GM21381 (cell line): ENCODE data around the gene CEACAM6.
"Not testable (repeated sequence)": the region's sequence is repeated elsewhere in the genome, so short reads cannot be mapped to it uniquely, and the experiment has no call there.

Source experiments
- ATAC-seq: cut with Tn5 transposase; IDR thresholded peaks from one replicate; pipeline ENCODE4 v1.9.1; 2021; ENCODE audit warnings: mild to moderate bottlenecking, moderate library complexity; ENCODE audit not compliant: unreplicated experiment

The CEACAM6 gene

DNA sequence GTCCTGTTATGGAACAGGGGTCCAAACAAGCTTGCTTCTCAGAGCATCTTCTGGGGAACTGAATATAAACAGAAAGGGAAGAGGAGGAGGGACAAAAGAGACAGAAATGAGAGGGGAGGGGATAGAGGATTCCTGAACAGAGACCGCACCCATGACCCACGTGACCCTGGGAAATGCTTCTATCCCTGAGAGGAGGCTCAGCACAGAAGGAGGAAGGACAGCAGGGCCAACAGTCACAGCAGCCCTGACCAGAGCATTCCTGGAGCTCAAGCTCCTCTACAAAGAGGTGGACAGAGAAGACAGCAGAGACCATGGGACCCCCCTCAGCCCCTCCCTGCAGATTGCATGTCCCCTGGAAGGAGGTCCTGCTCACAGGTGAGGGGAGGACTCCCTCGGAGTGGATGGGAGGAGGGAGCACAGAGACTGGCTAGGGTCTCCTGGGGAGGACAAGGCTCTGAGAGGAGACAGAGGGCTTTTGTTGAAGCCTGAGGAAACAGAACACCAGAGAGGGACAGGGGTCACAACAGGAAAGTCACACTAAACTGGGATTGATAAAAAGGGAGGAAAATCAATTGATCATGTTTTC lies at the start of gene CEACAM6:
CEACAM6 (plus strand) TSS at position 203 of the 586 bp plus-strand sequence; CDS start at position 312, 109 bp downstream.
- ATAC-seq = no peak

DNA sequence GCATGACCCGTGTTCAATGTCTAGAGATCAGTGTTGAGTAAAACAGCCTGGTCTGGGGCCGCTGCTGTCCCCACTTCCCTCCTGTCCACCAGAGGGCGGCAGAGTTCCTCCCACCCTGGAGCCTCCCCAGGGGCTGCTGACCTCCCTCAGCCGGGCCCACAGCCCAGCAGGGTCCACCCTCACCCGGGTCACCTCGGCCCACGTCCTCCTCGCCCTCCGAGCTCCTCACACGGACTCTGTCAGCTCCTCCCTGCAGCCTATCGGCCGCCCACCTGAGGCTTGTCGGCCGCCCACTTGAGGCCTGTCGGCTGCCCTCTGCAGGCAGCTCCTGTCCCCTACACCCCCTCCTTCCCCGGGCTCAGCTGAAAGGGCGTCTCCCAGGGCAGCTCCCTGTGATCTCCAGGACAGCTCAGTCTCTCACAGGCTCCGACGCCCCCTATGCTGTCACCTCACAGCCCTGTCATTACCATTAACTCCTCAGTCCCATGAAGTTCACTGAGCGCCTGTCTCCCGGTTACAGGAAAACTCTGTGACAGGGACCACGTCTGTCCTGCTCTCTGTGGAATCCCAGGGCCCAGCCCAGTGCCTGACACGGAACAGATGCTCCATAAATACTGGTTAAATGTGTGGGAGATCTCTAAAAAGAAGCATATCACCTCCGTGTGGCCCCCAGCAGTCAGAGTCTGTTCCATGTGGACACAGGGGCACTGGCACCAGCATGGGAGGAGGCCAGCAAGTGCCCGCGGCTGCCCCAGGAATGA lies 48.4 kb upstream of the CEACAM6 start:
- no peak for ATAC-seq

GRCh38 chr19:41707502-41707812 lies 47.9 kb upstream of the CEACAM6 start:
- ATAC-seq = no peak

- ATAC-seq = no peak
Measured at GRCh38 chr19:41707871-41708371, 47.4 kb upstream of the CEACAM6 start.

DNA sequence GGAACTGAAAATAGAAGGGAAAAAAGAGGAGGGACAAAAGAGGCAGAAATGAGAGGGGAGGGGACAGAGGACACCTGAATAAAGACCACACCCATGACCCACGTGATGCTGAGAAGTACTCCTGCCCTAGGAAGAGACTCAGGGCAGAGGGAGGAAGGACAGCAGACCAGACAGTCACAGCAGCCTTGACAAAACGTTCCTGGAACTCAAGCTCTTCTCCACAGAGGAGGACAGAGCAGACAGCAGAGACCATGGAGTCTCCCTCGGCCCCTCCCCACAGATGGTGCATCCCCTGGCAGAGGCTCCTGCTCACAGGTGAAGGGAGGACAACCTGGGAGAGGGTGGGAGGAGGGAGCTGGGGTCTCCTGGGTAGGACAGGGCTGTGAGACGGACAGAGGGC lies 46.8 kb upstream of the CEACAM6 start, which contains the start of gene CEACAM5:
CEACAM5 (plus strand) TSS at position 146 of the 400 bp plus-strand sequence; CDS start at position 252, 106 bp downstream.
- no peak for ATAC-seq

DNA sequence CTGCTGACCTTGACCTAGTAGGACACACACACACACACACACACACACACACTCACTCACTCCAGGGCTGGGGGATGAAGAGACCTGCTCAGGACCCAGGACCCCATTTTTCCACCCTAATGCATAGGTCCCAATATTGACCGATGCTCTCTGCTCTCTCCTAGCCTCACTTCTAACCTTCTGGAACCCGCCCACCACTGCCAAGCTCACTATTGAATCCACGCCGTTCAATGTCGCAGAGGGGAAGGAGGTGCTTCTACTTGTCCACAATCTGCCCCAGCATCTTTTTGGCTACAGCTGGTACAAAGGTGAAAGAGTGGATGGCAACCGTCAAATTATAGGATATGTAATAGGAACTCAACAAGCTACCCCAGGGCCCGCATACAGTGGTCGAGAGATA lies 45.8 kb upstream of the CEACAM6 start:
- ATAC-seq = not testable (repeated sequence)

DNA sequence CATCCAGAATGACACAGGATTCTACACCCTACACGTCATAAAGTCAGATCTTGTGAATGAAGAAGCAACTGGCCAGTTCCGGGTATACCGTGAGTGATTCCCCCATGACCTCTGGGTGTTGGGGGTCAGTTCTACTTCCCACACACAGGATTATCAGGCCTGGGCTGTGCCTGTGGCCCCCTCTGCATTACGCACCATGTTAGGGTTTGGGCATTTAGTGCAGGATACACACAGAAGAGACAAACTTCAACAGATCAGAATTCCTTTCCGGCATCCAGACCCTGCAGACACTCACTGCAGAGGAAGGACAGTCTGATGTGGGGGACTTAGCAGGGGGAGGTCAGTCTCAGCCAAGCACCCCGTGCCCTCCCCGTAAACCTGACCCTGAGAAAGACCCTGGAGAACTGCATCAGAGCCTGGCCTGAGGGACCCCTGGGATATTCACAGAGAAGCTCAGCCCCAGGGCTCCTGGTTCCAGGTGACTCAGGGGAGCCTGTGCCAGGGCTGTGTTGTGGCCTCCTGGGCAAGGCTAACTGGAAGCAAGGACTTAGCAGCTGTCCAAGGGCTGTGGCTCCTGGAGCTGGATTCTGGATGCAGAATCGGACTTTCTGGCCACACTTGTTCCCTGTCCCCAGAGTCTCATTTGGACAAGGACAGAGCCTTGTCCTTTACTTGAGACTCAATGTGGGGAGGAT lies 45.2 kb upstream of the CEACAM6 start:
- no peak for ATAC-seq

DNA sequence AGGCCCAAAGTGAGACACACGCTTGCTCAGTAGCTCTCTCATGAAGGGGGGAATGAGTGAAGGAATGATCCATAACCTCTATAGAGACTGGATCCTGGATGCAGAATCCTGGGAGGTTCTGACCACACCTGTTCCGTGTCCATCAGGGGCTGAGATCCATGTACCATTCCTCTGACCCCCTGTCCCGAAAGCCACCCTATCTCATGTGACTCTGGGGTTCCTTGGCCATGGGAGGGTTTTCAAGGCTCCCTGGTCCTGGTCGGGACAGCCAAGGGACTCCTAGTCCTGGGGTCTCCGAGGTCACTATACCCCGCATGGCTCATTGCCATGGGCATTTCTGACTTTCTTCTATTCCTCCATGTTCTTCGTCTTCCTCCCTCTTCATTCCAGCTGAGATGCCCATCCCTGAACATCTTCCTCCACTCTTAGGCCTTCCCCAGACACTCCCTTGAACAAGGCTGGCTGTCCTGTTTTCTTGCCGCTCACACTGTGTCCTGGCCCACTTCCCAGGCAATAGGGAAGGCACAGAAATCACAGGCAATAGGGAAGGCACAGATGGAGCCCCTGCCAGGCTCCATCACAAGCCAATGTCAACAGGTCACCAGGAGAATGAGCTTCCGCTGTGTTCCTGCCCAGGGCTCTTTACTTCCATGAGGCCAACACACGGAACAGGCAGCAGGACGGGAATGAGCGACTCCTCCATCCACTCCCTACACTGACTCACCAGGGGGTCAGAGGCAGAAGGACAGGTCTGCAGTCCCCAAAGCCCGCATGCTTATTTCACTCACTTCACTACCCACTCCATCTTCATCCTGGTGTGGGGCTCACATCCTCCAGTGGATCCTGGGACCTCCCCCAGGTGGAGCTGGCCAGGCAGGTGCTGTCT lies 43.7 kb upstream of the CEACAM6 start:
- no peak for ATAC-seq

DNA sequence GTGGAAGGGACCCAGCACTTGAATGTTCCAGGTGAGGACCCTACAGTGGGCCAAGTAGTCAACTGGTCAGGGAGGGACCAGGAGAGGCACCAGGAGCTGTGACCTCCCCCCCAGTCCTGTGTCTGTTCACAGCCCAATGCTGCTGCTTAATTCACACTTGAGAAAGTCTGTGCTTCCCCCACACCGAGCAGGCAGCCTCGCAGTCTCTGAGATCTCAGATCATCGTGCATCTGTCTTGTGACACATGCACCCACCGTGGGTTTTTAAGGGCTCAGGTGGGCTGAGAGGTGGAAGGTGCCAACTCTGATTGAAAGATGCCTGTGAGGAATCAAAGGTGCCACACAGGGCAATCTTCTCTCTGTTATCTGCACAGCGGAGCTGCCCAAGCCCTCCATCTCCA lies 40.7 kb upstream of the CEACAM6 start:
- ATAC-seq = no peak

DNA sequence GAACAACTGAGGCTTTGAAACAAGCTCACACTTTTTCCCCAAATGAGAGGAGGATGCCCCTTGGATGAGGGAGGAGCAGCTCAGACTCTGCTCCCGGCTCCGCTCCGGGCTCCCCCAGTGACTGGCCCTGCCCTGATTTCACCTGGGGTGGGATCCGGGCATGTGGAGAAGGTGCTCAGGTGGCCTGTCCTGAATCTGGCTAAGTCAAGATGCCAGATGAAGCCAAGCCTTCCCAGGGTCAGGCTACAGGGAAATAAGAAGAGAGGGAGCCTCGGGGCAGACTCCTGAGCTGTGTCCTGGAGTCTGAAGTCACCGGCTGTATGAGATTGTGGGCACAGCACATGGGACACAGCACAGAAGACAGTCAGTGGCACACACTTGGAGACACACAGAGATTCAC lies 36.6 kb upstream of the CEACAM6 start:
- no peak for ATAC-seq

GRCh38 chr19:41720103-41720502 lies 35.2 kb upstream of the CEACAM6 start:
- no peak for ATAC-seq

- no peak for ATAC-seq
Measured at GRCh38 chr19:41726493-41726892, 28.8 kb upstream of the CEACAM6 start.

- no peak for ATAC-seq
Measured at GRCh38 chr19:41734156-41734555, 21.2 kb upstream of the CEACAM6 start.

- no peak for ATAC-seq
Measured at GRCh38 chr19:41734585-41734984, 20.7 kb upstream of the CEACAM6 start.

GRCh38 chr19:41735071-41735600 lies 20.2 kb upstream of the CEACAM6 start:
- no peak for ATAC-seq

DNA sequence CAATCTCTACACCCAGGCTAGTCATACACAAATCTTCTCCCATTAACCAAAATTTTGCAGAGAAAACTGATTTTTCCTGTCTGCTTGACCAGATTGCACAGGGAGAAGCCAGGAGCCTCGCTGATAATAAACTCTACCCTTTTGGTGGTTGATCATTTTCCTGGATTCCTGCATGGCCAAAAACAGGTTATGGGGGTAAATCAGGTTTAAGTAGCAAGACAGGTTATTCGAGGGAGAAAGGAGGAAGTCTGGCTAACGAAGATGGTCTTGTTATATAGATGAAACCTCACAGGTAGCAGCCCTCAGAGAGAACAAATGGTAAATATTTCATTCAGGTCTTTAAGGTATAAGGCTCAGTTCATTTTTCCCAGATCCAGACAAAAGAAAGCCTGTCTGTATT lies 16.0 kb upstream of the CEACAM6 start:
- ATAC-seq = no peak

DNA sequence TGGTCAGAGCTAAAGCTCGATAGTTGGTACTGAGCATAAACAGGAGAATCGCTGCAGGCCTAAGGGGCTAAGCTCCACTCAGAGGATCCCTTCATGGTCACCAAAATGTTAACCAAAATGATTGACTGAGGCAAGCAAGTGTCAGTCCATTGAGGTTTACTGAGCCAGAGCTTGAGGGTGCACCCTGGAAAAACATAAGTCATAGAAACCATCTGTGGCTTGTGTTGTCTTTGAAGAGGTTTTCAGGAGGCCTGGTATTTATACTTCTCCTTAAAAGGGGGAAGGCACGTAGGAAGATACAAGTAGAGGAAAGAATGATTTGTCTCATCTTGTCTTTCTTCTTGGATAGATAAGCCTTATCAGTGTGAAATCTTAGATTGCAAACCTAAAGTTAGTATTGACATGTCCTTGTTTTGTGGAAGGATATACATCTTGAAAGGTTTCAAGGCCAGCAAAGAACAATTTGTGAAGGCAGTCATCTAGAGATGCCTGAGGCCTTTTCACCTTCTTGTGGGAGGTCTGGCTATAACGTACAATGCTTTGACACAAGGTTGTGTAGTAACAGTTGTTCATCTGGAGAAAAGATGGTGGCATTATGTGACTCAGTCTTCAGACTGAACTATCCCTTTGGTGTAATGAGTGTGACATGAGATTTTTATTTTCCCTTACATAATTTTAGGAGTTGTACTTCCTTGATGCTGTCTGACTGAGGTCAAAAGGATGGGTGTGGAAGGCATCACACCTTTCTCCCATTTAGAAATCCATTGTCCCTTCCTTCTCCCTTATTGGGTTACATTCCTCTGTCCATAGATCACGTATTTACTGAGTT lies 14.7 kb upstream of the CEACAM6 start:
- no peak for ATAC-seq

DNA sequence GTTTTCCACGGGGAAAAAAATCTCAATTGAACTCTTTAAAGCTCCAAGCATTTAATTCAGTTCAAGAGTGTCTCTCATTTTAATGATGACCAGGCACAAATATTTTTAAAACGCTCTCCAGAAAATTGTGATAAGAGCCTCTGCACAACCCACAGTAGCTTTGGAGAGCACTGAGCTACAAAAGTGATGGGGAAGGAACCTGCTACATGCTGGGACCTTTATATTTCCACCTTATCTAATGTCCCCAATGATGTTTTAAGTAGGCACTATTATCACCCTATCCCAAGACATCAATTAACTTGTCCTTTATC lies 14.1 kb upstream of the CEACAM6 start:
- no peak for ATAC-seq

DNA sequence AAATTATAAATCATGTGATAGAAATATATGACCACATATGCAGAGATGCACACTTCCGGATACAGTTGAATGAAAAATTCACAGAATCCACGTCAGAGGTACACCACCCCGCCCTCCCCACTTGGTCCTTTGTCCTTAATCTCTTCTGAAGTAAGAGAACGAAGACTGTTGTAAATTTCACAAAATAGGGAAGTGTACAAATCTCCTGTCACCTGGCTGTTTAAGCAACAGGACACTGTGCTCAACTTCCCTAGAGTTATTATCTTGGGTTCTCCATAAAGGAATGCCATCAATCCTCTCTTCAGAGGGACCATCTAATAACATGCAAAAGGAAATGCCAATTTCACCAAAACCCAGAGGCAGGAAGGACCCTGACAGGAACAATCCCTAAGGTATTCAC lies 10.5 kb upstream of the CEACAM6 start:
- no peak for ATAC-seq

DNA sequence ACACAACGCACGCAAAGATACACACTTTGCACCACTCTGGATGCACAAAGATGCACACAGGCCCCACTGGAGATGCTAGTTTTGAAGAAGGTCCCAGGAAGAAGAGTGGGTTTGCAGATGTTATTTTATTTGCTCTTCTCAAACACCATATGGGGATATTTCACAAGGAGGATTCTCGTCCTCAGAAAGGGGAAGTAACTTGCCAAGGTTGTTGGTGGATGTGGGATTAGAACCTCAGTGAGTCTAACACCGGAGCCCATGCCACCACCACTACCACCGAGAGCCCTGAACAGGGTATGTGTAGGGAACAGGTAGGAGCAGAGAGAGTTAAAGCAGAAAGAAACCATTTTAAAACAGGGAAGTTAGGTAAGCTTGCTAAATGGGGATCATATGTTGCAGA lies 9.6 kb upstream of the CEACAM6 start:
- ATAC-seq = no peak
